Aorta (tissue), 5 donors: ENCODE data around the gene DDX46. TPM values are rescaled to one million over a fixed set of nuclear protein-coding genes. Genes with fewer than 3 reads are reported as not detected.

Experiments
- ATAC-seq: fragments of 200-7000 bp; cut with Tn5 transposase; one replicate; pipeline ENCODE4 v1.9.1; 2022; ENCODE audit warnings: moderate library complexity; ENCODE audit not compliant: low FRiP score
- DNase-seq, 2 donors: peaks; one replicate each; pipeline ENCODE4 v3.0.0-alpha.2; 2020
- H3K27ac ChIP-seq, 2 donors: one replicate each; pipeline ENCODE4 v1.5.1; 2013; ENCODE audit warnings: low read length in 2 of 2, mild to moderate bottlenecking in 2 of 2, moderate library complexity in 2 of 2, control low read depth in 1 of 2, inconsistent platforms in 1 of 2, low read depth in 1 of 2
- H3K27me3 ChIP-seq, 2 donors: one replicate each; pipeline ENCODE4 v1.6.1; 2013; ENCODE audit warnings: control low read depth in 1 of 2, low read length in 1 of 2, mild to moderate bottlenecking in 1 of 2, moderate library complexity in 1 of 2; ENCODE audit not compliant: insufficient read depth in 2 of 2, control insufficient read depth in 1 of 2
- H3K36me3 ChIP-seq, 2 donors: one replicate each; pipeline ENCODE4 v1.6.1; 2013; ENCODE audit warnings: control low read depth in 1 of 2, low read length in 1 of 2, mild to moderate bottlenecking in 1 of 2; ENCODE audit not compliant: insufficient read depth in 2 of 2, control insufficient read depth in 1 of 2
- H3K4me1 ChIP-seq, 2 donors: one replicate each; pipeline ENCODE4 v1.6.1; 2013; ENCODE audit warnings: low read length in 2 of 2, control low read depth in 1 of 2, mild to moderate bottlenecking in 1 of 2, moderate library complexity in 1 of 2; ENCODE audit not compliant: insufficient read depth in 2 of 2, control insufficient read depth in 1 of 2
- H3K4me3 ChIP-seq, 2 donors: one replicate each; pipeline ENCODE4 v1.5.1; 2013; ENCODE audit warnings: low read length in 2 of 2, control low read depth in 1 of 2, mild to moderate bottlenecking in 1 of 2
- H3K9me3 ChIP-seq: one replicate; pipeline ENCODE4 v1.6.1; 2013; ENCODE audit warnings: mild to moderate bottlenecking, low read length; ENCODE audit not compliant: control insufficient read depth
- WGBS, 2 donors: extraction: QIAGEN DNeasy Blood & Tissue Kit; methylation state at CpG; one replicate each; pipeline ENCODE4 v1.1.7; 2013; 5-methylcytosine and 5-hydroxymethylcytosine counted together
- intact Hi-C, 2 donors: fragments of 100-400 bp; cut with DNase I; formaldehyde crosslinking; loops; one replicate each; pipeline versions ENCODE4 v1.14.2 to v1.15.0; 2022
- polyA plus RNA-seq, 2 donors: library from polyadenylated mRNA; stranded (reverse); fragments of 200-250 nt; gene quantifications; one replicate each; pipeline ENCODE4 v1.2.3, GENCODE V29; 2013
- total RNA-seq, 2 donors: library from RNA; stranded (reverse); fragmentation: NEBNext Ultra II Directional; extraction: Animal tissue kit (Norgen Biotek cat#: 25700); gene quantifications; one replicate each; pipeline ENCODE4 v1.2.1, GENCODE V29; 2021
- donor health status: healthy with polysubstance abuse.
- donor health status: Bipolar disorder and iron deficiency.
- donor health status: DM: no; HTN: no; CAD: no.
- donor health status: DM: no; HTN: no; CAD: no.
- donor health status: DM: yes; HTN: yes; CAD: no.

Gene DDX46
- total and polyA plus RNA-seq, 4 donors: 18.3 to 53.7 (median 40.6) TPM

GRCh38 chr5:134772461-134773125 lies 14.0 kb downstream of the DDX46 start:
- no peaks in the 10 kb centered on the region for H3K27me3 ChIP-seq
- ATAC-seq: no peak
- no peak overlapping the region for H3K4me3 ChIP-seq
- 90 to 92% methylated on average over 10 of the region's 10 CpGs for WGBS, 2 donors
- H3K9me3 ChIP-seq: no peaks in the 10 kb centered on the region
- intact Hi-C loops: no loop called here
- DNase-seq: no peak
- no peaks in the 10 kb centered on the region for H3K4me1 ChIP-seq
- no peak overlapping the region for H3K27ac ChIP-seq
- no peaks in the 10 kb centered on the region for H3K36me3 ChIP-seq

GRCh38 chr5:134777366-134777765 lies 18.8 kb downstream of the DDX46 start:
- H3K9me3 ChIP-seq: no peaks in the 10 kb centered on the region
- 95% methylated on average over 2 of the region's 2 CpGs for WGBS, 2 donors
- H3K4me3 ChIP-seq: no peak overlapping the region
- H3K27me3 ChIP-seq: no peaks in the 10 kb centered on the region
- no peak for ATAC-seq
- H3K4me1 ChIP-seq: no peaks in the 10 kb centered on the region
- no peak for DNase-seq
- intact Hi-C loops: no loop called here
- peaks cover 3% of the 10 kb centered on the region in 2 donors for H3K36me3 ChIP-seq
- no peak overlapping the region for H3K27ac ChIP-seq

GRCh38 chr5:134784241-134784920 lies 25.8 kb downstream of the DDX46 start:
- 42 to 43% methylated on average over 4 of the region's 4 CpGs for WGBS, 2 donors
- intact Hi-C loops: no loop called here
- Histone ChIP-seq H3K27ac (no peak overlapping the region), H3K4me3 (no peak overlapping the region), H3K27me3 (no peaks in the 10 kb centered on the region), H3K36me3 (peaks cover 2 to 3% of the 10 kb centered on the region in 2 donors), H3K9me3 (no peaks in the 10 kb centered on the region), H3K4me1 (no peaks in the 10 kb centered on the region)
- ATAC-seq (no peak), DNase-seq (no peak)

GRCh38 chr5:134784946-134785620 lies 26.5 kb downstream of the DDX46 start:
- no peaks in the 10 kb centered on the region for H3K4me1 ChIP-seq
- H3K4me3 ChIP-seq: no peak overlapping the region
- ATAC-seq: no peak
- 37 to 57% methylated on average over 3 of the region's 3 CpGs for WGBS, 2 donors
- H3K27ac ChIP-seq: no peak overlapping the region
- no peak for DNase-seq
- peaks cover 2 to 3% of the 10 kb centered on the region in 2 donors for H3K36me3 ChIP-seq
- intact Hi-C loops: no loop called here
- no peaks in the 10 kb centered on the region for H3K27me3 ChIP-seq
- H3K9me3 ChIP-seq: no peaks in the 10 kb centered on the region

- ATAC-seq (no peak), DNase-seq (no peak)
- peaks cover 0 to 3% of the 10 kb centered on the region in 2 donors for H3K36me3 ChIP-seq
- H3K27ac ChIP-seq: no peak overlapping the region
- no peak overlapping the region for H3K4me3 ChIP-seq
- no peaks in the 10 kb centered on the region for H3K4me1 ChIP-seq
- intact Hi-C loops: no loop called here
- H3K9me3 ChIP-seq: no peaks in the 10 kb centered on the region
- WGBS, 2 donors: 99 to 100% methylated on average over 1 of the region's 1 CpG
- H3K27me3 ChIP-seq: no peaks in the 10 kb centered on the region
Observed at GRCh38 chr5:134787692-134788091, 29.1 kb downstream of the DDX46 start.

GRCh38 chr5:134791580-134791979 lies 33.0 kb downstream of the DDX46 start:
- H3K9me3 ChIP-seq: no peaks in the 10 kb centered on the region
- no peaks in the 10 kb centered on the region for H3K27me3 ChIP-seq
- DNase-seq (no peak), ATAC-seq (no peak)
- H3K27ac ChIP-seq: no peak overlapping the region
- 95 to 98% methylated on average over 2 of the region's 2 CpGs for WGBS, 2 donors
- no peak overlapping the region for H3K4me3 ChIP-seq
- intact Hi-C loops: loop anchor here in 1 of 2 donors (10.0 kb wide), 1 partner anchor 113 kb away; the partner anchor contains the start of gene PCBD2
- H3K36me3 ChIP-seq: peaks cover 3 to 6% of the 10 kb centered on the region in 2 donors
- H3K4me1 ChIP-seq: no peaks in the 10 kb centered on the region

- H3K4me1 ChIP-seq: no peaks in the 10 kb centered on the region
- WGBS, 2 donors: 90 to 92% methylated on average over 3 of the region's 3 CpGs
- no peak overlapping the region for H3K27ac ChIP-seq
- no peaks in the 10 kb centered on the region for H3K27me3 ChIP-seq
- ATAC-seq (no peak), DNase-seq (no peak)
- no peak overlapping the region for H3K4me3 ChIP-seq
- H3K9me3 ChIP-seq: no peaks in the 10 kb centered on the region
- H3K36me3 ChIP-seq: peaks cover 3 to 7% of the 10 kb centered on the region in 2 donors
- intact Hi-C loops: loop anchor here in 1 of 2 donors (10.0 kb wide), 1 partner anchor 113 kb away; the partner anchor contains the start of gene PCBD2
Observed at GRCh38 chr5:134792286-134792685, 33.7 kb downstream of the DDX46 start.

- intact Hi-C loops: loop anchor here in 1 of 2 donors (10.0 kb wide), 1 partner anchor 112 kb away; the partner anchor contains the start of gene PCBD2
- Histone ChIP-seq H3K27ac (no peak overlapping the region), H3K4me3 (no peak overlapping the region), H3K4me1 (no peaks in the 10 kb centered on the region), H3K36me3 (peaks cover 3 to 9% of the 10 kb centered on the region in 2 donors), H3K9me3 (no peaks in the 10 kb centered on the region), H3K27me3 (no peaks in the 10 kb centered on the region)
- no peak for ATAC-seq
- 91 to 94% methylated on average over 4 of the region's 4 CpGs for WGBS, 2 donors
- DNase-seq: no peak
Observed at GRCh38 chr5:134793111-134793510, 34.5 kb downstream of the DDX46 start.
